SK-N-SH (cell line): ENCODE results near the gene CSRP3. TPM values are rescaled to one million over a fixed set of nuclear protein-coding genes. Genes with fewer than 3 reads are reported as not detected.

Source experiments
- CTCF ChIA-PET: fragments of 300-600, 350-600 bp; formaldehyde crosslinking; extraction: SDS; loops from one replicate; lab custom pipeline; 2021; lab: Yijun Ruan, JAX
- POLR2A ChIA-PET: fragments of 350-600 bp; sonication (Branson Sonifier 250); formaldehyde crosslinking; extraction: SDS; loops from one replicate; lab custom pipeline; 2020; ENCODE audit warnings: antibody characterized with exemption, inconsistent platforms; lab: Yijun Ruan, JAX
- DNase-seq: peaks from one replicate; pipeline ENCODE4 v3.0.0; 2012
- H2AFZ ChIP-seq: fragments of 200-600 bp; sonication (generic); 2 replicates; pipeline ENCODE4 v1.8.1; 2016; ENCODE audit warnings: antibody characterized with exemption, mild to moderate bottlenecking, low read depth
- H3F3A ChIP-seq: fragments of 200-600 bp; sonication (generic); replicated peaks from 2 replicates; pipeline ENCODE3; 2016; ENCODE audit warnings: antibody characterized with exemption, mild to moderate bottlenecking; ENCODE audit not compliant: insufficient read depth
- H3K27ac ChIP-seq, 2 experiments: fragments of 200-500 bp in 1 of 2; fragments of 200-600 bp in 1 of 2; sonication (Bioruptor generic) in 1 of 2; sonication (generic), shearing (Covaris generic) in 1 of 2; 2 replicates each; pipeline versions ENCODE4 v1.5.1 to v1.6.1; 2014 to 2016; ENCODE audit warnings: low read depth in 2 of 2, inconsistent platforms in 1 of 2, low read length in 1 of 2, mild to moderate bottlenecking in 1 of 2, mixed read lengths in 1 of 2
- H3K27me3 ChIP-seq: fragments of 200-600 bp; sonication (generic), shearing (Covaris generic); 2 replicates; pipeline ENCODE4 v1.6.1; 2016; ENCODE audit warnings: mixed run types; ENCODE audit not compliant: insufficient read depth
- H3K36me3 ChIP-seq, 2 experiments: fragments of 200-500 bp in 1 of 2; fragments of 200-600 bp in 1 of 2; sonication (Bioruptor generic) in 1 of 2; sonication (generic) in 1 of 2; replicated peaks in 1 of 2; 2 replicates each; pipeline versions ENCODE3 to v1.5.1; 2014 to 2016; ENCODE audit warnings: low read length in 1 of 2, mild to moderate bottlenecking in 1 of 2; ENCODE audit not compliant: insufficient read depth in 2 of 2, control insufficient read depth in 1 of 2
- H3K4me1 ChIP-seq, 2 experiments: fragments of 200-500 bp in 1 of 2; fragments of 200-600 bp in 1 of 2; sonication (Bioruptor generic) in 1 of 2; sonication (generic), shearing (Covaris generic) in 1 of 2; 2 replicates each; pipeline versions ENCODE4 v1.5.1 to v1.6.1; 2014 to 2016; ENCODE audit warnings: low read depth in 1 of 2, low read length in 1 of 2, mixed run types in 1 of 2; ENCODE audit not compliant: insufficient read depth in 2 of 2, control insufficient read depth in 1 of 2
- H3K4me2 ChIP-seq: fragments of 200-600 bp; sonication (generic), shearing (Covaris generic); 2 replicates; pipeline ENCODE4 v1.6.1; 2017; ENCODE audit warnings: mixed run types
- H3K4me3 ChIP-seq, 2 experiments: fragments of 200-500 bp in 1 of 2; fragments of 200-600 bp in 1 of 2; sonication (Bioruptor generic) in 1 of 2; sonication (generic), shearing (Covaris generic) in 1 of 2; 2 replicates each; pipeline versions ENCODE4 v1.5.1 to v1.8.1; 2014 to 2016; ENCODE audit warnings: low read depth in 2 of 2, inconsistent platforms in 1 of 2, low read length in 1 of 2, mild to moderate bottlenecking in 1 of 2, mixed read lengths in 1 of 2, moderate library complexity in 1 of 2
- H3K79me2 ChIP-seq: fragments of 200-600 bp; sonication (generic); 2 replicates; pipeline ENCODE4 v1.8.1; 2017; ENCODE audit warnings: mild to moderate bottlenecking; ENCODE audit not compliant: insufficient read depth
- H3K9ac ChIP-seq: fragments of 200-600 bp; sonication (generic); 2 replicates; pipeline ENCODE4 v1.6.1; 2017; ENCODE audit warnings: mixed run types
- H3K9me2 ChIP-seq: fragments of 200-600 bp; sonication (generic); 2 replicates; pipeline ENCODE4 v1.6.1; 2017; ENCODE audit warnings: mixed run types
- H3K9me3 ChIP-seq: fragments of 200-600 bp; sonication (generic); 2 replicates; pipeline ENCODE4 v1.6.1; 2017; ENCODE audit warnings: mixed run types, mild to moderate bottlenecking, moderate library complexity
- H4K20me1 ChIP-seq: fragments of 200-600 bp; sonication (generic); 2 replicates; pipeline ENCODE4 v1.6.1; 2017; ENCODE audit warnings: mild to moderate bottlenecking, mixed run types; ENCODE audit not compliant: insufficient read depth
- CHD2 ChIP-seq: fragments of 150-350 bp; IDR thresholded peaks from 2 replicates; pipeline ENCODE4 v1.6.1; 2018; ENCODE audit warnings: low read length; ENCODE audit not compliant: partially characterized antibody
- EP300 ChIP-seq, 2 experiments: IDR thresholded peaks; 2 replicates each; pipeline versions ENCODE4 v1.4.0 to v1.6.1; 2012; ENCODE audit warnings: borderline replicate concordance in 1 of 2, low read depth in 1 of 2, low read length in 1 of 2
- EZH2phosphoT487 ChIP-seq: fragments of 200-600 bp; sonication (generic); IDR thresholded peaks from 2 replicates; pipeline ENCODE4 v1.6.1; 2017; ENCODE audit warnings: low read depth, mixed run types, mild to moderate bottlenecking, antibody characterized with exemption, moderate library complexity, borderline replicate concordance
- GABPA ChIP-seq: IDR thresholded peaks from 2 replicates; pipeline ENCODE4 v1.4.0; 2012; ENCODE audit warnings: low read depth, mild to moderate bottlenecking
- GATA2 ChIP-seq: sonication (generic); formaldehyde crosslinking; IDR thresholded peaks from 2 replicates; pipeline ENCODE4 v1.5.0; 2020; ENCODE audit warnings: mild to moderate bottlenecking, missing genetic modification reagents
- JUND ChIP-seq: IDR thresholded peaks from 2 replicates; pipeline ENCODE4 v1.4.0; 2012
- NFIC ChIP-seq: IDR thresholded peaks from 2 replicates; pipeline ENCODE4 v1.4.0; 2012; ENCODE audit warnings: borderline replicate concordance
- RAD21 ChIP-seq: IDR thresholded peaks from 2 replicates; pipeline ENCODE4 v1.6.1; 2012; ENCODE audit warnings: mild to moderate bottlenecking, low read length
- RCOR1 ChIP-seq: fragments of 150-350 bp; IDR thresholded peaks from 2 replicates; pipeline ENCODE4 v1.6.1; 2017; ENCODE audit warnings: antibody characterized with exemption, low read length
- RFX5 ChIP-seq: IDR thresholded peaks from 2 replicates; pipeline ENCODE4 v1.6.1; 2012; ENCODE audit warnings: mild to moderate bottlenecking, improper control_type of control experiment, low read length
- SMC3 ChIP-seq: IDR thresholded peaks from 2 replicates; pipeline ENCODE4 v1.6.1; 2012; ENCODE audit warnings: low read depth, low read length, improper control_type of control experiment
- TCF12 ChIP-seq: IDR thresholded peaks from 2 replicates; pipeline ENCODE4 v1.4.0; 2012
- YY1 ChIP-seq: IDR thresholded peaks from 2 replicates; pipeline ENCODE4 v1.4.0; 2012; ENCODE audit warnings: low read depth, mild to moderate bottlenecking
- WGBS: methylation state at CpG from one replicate; pipeline ENCODE4 v1.1.6; 2017; ENCODE audit warnings: low lambda C conversion rate; 5-methylcytosine and 5-hydroxymethylcytosine counted together
- polyA plus RNA-seq, 3 experiments: library from polyadenylated mRNA; depleted of rRNA; stranded (reverse); fragments of >200 nt; gene quantifications; 2 replicates each; pipeline ENCODE4 v1.2.3, GENCODE V29; 2012
- TF ChIP-seq, protein P1 (sequence below): fragments of 150-350 bp; IDR thresholded peaks from 2 replicates; pipeline ENCODE4 v1.6.1; 2016; ENCODE audit warnings: mild to moderate bottlenecking, low read depth, low read length
- TF ChIP-seq, protein P2 (sequence below): IDR thresholded peaks from 2 replicates; pipeline ENCODE4 v1.4.0; 2012; ENCODE audit warnings: low read depth, borderline replicate concordance
- TF ChIP-seq, protein P3 (sequence below): IDR thresholded peaks from 2 replicates; pipeline ENCODE4 v1.4.0; 2012; ENCODE audit warnings: low read depth, borderline replicate concordance
- TF ChIP-seq, protein P4 (sequence below): fragments of 200-600 bp; sonication (generic); IDR thresholded peaks from 2 replicates; pipeline ENCODE4 v1.6.1; 2017; ENCODE audit warnings: antibody characterized with exemption, mild to moderate bottlenecking, moderate library complexity
- TF ChIP-seq, protein P5 (sequence below): IDR thresholded peaks from 2 replicates; pipeline ENCODE4 v1.4.0; 2012; ENCODE audit warnings: low read depth

Gene CSRP3
- polyA plus RNA-seq, 1 of the 3 experiments (the other 2 are of a cell fraction): not detected

DNA sequence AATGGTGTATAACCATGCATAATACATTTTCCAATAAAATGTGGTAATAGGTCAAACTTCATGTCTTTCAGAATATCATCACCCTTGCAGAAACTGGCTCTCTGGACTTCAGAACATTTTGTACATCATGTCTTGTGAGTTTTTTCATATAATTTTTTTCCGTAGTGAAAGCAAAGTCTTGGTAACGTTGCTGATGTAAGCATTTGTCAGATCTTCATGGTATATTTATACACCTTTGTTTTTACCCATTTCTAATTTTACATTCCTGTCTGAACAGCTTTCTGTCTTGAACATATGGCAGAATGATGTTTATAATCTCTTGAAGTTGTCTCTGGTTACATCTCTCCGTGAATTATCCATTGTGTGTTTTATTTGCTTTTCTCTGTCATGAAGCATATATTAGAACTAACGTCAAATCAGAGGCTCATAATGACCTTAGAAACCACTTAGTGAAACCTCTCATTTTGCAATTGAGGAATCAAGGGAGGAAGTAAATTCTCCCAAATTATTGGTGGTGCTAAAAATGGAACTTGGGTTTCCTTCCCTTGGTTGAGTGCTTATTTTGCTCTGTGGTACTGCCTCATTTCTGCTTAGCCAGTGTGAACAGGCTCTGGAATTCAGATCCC, 37.4 kb downstream of the CSRP3 start:
- Histone ChIP-seq H3K4me2 (no peak overlapping the region), H3K27me3 (no peaks in the 10 kb centered on the region), H3K9ac (no peak overlapping the region), H3K9me2 (no peaks in the 10 kb centered on the region), H3K79me2 (no peaks in the 10 kb centered on the region), H3K9me3 (no peaks in the 10 kb centered on the region), H2AFZ (no peak overlapping the region), H4K20me1 (no peaks in the 10 kb centered on the region), H3K36me3 (peaks cover 25 to 58% of the 10 kb centered on the region in 2 experiments), H3F3A (no peaks in the 10 kb centered on the region), H3K27ac (peak overlapping the region in 1 of 2 experiments; percentile 75; a peak in 2 of 4 replicates), H3K4me3 (no peak overlapping the region), H3K4me1 (peaks cover 0 to 14% of the 10 kb centered on the region in 2 experiments; a peak in 2 of 4 replicates)
- CTCF ChIA-PET: interaction anchor here (0.9 kb wide), 1 partner anchor 9 kb away, joined by 3 read pairs; no protein-coding TSS in a partner anchor
- WGBS: 83% methylated on average over 4 of the region's 4 CpGs
- DNase-seq: no peak
- POLR2A ChIA-PET: no interaction called here
- TF ChIP-seq YY1: no peak
- no peak for TF ChIP-seq RCOR1
- TF ChIP-seq RAD21: no peak
- TF ChIP-seq, protein P1, sequence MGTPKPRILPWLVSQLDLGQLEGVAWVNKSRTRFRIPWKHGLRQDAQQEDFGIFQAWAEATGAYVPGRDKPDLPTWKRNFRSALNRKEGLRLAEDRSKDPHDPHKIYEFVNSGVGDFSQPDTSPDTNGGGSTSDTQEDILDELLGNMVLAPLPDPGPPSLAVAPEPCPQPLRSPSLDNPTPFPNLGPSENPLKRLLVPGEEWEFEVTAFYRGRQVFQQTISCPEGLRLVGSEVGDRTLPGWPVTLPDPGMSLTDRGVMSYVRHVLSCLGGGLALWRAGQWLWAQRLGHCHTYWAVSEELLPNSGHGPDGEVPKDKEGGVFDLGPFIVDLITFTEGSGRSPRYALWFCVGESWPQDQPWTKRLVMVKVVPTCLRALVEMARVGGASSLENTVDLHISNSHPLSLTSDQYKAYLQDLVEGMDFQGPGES: no peak
- TF ChIP-seq, protein P2, sequence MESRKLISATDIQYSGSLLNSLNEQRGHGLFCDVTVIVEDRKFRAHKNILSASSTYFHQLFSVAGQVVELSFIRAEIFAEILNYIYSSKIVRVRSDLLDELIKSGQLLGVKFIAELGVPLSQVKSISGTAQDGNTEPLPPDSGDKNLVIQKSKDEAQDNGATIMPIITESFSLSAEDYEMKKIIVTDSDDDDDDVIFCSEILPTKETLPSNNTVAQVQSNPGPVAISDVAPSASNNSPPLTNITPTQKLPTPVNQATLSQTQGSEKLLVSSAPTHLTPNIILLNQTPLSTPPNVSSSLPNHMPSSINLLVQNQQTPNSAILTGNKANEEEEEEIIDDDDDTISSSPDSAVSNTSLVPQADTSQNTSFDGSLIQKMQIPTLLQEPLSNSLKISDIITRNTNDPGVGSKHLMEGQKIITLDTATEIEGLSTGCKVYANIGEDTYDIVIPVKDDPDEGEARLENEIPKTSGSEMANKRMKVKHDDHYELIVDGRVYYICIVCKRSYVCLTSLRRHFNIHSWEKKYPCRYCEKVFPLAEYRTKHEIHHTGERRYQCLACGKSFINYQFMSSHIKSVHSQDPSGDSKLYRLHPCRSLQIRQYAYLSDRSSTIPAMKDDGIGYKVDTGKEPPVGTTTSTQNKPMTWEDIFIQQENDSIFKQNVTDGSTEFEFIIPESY: no peak
- TF ChIP-seq NFIC: no peak
- no peak for TF ChIP-seq TCF12
- TF ChIP-seq SMC3: no peak
- TF ChIP-seq GABPA: no peak
- TF ChIP-seq EZH2phosphoT487: no peak
- TF ChIP-seq, protein P3, sequence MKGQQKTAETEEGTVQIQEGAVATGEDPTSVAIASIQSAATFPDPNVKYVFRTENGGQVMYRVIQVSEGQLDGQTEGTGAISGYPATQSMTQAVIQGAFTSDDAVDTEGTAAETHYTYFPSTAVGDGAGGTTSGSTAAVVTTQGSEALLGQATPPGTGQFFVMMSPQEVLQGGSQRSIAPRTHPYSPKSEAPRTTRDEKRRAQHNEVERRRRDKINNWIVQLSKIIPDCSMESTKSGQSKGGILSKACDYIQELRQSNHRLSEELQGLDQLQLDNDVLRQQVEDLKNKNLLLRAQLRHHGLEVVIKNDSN: no peak
- TF ChIP-seq JUND: no peak
- TF ChIP-seq EP300 (IDR thresholded peaks at IDR 0.05; ENCODE audit: borderline replicate concordance in 1 of 2, low read depth in 1 of 2, low read length in 1 of 2): no peak
- no peak for TF ChIP-seq CHD2
- TF ChIP-seq, protein P4, sequence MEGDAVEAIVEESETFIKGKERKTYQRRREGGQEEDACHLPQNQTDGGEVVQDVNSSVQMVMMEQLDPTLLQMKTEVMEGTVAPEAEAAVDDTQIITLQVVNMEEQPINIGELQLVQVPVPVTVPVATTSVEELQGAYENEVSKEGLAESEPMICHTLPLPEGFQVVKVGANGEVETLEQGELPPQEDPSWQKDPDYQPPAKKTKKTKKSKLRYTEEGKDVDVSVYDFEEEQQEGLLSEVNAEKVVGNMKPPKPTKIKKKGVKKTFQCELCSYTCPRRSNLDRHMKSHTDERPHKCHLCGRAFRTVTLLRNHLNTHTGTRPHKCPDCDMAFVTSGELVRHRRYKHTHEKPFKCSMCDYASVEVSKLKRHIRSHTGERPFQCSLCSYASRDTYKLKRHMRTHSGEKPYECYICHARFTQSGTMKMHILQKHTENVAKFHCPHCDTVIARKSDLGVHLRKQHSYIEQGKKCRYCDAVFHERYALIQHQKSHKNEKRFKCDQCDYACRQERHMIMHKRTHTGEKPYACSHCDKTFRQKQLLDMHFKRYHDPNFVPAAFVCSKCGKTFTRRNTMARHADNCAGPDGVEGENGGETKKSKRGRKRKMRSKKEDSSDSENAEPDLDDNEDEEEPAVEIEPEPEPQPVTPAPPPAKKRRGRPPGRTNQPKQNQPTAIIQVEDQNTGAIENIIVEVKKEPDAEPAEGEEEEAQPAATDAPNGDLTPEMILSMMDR: no peak
- TF ChIP-seq RFX5: no peak
- TF ChIP-seq, protein P5, sequence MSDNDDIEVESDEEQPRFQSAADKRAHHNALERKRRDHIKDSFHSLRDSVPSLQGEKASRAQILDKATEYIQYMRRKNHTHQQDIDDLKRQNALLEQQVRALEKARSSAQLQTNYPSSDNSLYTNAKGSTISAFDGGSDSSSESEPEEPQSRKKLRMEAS: no peak
- no peak for TF ChIP-seq GATA2 (CRISPR knock-in tag)
